ENCODE results near the gene GFER. TPM values are rescaled to one million over a fixed set of nuclear protein-coding genes. Genes with fewer than 3 reads are reported as not detected.

Gene GFER
- polyA plus RNA-seq, 4 donors: 17.3 to 29.2 (median 23.9) TPM

DNA sequence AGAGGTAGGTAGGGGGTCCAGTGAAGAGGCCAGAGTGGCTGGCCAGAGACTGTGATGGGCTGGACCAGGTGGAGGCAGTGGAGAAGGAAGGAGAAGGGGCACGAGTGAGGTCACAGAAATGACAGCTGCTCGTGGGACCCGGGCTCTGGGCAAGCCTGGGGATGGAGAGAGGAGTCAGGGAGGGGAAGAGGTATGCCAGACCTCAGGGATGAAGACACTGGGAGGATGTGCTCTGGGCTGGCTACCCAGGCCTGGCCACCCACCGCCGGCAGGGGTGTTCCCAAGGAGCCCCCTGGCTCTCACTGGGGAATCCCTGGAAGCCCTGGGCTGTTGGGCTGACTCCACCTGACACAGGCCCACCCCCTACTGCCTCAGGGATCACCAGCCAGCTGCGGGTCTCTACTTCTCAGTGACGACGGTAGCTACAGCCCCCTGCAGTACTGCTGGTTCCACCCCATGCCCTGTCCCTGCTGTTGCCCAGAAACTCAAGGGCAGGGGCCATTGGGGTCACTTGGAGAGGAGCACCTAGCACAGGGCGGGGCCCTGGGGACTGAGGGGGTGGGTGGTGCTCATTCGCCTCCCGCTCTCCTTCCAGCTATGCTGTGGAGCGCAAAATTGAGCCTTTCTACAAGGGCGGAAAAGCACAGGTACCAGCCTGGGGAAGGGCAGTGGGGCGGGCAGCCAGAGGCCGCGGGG, 10.4 kb upstream of the GFER start:
- DNase-seq (ENCODE audit: low read depth in 4 of 4, low spot score in 3 of 4): no peak

DNA sequence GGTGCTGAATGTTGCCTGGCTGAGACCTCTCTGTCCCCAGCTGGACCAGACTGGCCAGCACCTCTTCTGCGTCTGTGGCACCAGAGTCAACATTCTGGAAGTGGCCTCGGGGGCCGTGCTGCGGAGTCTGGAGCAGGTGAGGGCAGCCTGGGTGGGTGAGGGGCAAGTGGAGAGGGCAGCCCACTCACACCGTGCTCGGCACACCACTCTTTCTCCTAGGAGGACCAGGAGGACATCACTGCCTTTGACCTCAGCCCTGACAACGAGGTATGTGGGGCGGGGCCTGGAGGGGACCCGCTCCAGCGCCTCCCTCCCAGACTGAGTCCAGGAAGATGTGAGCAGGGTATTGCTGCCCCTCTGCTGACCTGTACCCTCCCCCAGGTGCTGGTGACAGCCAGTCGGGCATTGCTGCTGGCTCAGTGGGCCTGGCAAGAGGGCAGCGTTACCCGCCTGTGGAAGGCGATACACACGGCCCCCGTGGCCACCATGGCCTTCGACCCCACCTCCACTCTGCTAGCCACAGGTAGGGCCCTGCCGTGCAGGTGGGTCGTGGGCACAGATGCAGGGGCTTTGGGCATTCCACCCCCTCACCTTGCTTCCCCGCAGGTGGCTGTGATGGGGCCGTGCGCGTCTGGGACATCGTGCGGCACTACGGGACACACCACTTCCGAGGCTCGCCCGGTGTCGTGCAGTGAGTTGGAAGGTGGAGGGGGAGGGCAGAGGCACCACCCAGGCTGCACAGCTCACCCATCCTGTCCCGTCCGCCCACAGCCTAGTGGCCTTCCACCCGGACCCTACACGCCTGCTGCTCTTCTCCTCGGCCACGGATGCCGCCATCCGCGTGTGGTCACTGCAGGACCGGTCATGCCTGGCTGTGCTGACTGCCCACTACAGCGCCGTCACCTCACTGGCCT, 9.6 kb upstream of the GFER start:
- no peak for DNase-seq (ENCODE audit: low read depth in 4 of 4, low spot score in 3 of 4)

DNA sequence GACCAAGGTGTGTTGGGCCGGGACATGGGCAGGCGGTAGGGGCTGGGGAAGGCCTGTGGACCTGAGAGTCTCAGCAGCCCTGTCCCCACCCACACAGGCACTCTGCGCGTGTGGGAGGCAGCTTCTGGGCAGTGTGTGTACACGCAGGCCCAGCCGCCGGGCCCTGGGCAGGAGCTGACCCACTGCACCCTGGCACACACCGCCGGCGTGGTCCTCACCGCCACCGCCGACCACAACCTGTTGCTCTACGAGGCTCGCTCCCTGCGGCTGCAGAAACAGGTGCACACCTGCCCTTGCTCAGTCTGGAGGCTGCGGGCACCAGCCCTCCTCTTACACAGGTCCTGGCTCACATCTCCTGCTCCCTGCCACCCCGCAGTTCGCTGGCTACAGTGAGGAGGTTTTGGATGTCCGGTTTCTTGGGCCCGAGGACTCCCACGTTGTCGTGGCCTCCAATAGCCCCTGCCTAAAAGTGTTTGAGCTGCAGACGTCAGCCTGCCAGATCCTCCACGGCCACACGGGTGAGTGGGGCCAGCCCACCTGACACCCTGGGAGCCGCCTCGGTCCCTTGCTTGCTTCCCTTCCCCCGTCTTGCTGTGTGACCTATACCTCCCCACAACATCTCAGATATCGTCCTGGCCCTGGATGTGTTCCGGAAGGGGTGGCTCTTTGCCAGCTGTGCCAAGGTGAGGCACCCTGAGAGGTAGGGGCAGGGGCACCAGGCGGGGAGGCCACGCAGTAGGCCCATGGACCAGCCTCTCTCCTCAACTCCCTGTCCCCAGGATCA, 8.4 kb upstream of the GFER start:
- no peak for DNase-seq (ENCODE audit: low read depth in 4 of 4, low spot score in 3 of 4)

DNA sequence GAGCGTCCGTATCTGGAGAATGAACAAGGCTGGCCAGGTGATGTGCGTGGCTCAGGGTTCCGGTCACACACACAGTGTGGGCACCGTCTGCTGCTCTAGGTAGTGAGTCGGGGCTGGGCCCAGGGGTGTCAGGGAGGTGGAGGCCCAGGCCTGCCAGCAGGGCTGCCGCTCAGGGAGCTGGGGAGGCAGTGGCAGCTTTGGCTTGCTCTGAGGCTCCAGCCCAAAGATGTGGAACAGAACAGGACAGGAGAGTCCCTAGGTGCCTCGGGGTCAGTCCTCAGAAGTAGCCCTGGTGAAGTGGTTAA, 7.8 kb upstream of the GFER start:
- DNase-seq (ENCODE audit: low read depth in 4 of 4, low spot score in 3 of 4): no peak

DNA sequence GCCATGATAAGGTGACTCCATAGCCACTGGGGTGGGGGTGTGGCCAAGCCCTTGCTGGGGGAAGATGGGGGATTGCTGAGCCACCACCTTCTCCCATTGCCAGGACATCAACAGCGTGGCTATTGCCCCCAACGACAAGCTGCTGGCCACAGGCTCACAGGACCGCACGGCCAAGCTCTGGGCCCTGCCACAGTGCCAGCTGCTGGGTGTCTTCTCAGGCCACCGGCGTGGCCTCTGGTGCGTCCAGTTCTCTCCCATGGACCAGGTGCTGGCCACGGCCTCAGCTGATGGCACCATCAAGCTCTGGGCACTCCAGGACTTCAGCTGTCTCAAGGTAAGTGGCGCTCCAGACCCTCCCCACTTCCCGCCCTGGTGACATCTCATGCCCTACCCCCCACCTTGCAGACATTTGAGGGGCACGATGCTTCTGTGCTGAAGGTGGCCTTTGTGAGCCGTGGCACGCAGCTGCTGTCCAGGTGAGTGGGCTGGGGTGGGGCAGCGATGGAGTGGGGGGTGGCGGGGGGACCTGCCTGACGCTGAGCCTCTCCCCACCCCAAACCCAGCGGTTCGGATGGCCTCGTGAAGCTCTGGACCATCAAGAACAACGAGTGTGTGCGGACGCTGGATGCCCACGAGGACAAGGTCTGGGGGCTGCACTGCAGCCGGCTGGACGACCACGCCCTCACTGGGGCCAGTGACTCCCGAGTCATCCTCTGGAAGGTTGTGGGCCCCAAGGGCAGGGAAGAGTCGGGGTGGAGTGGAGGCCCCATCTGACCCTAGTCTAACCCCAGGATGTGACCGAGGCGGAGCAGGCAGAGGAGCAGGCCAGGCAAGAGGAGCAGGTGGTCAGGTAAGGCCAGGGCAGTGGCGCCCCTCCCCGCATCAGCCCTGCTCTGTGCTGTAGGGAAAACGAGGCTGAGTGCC, 6.8 kb upstream of the GFER start:
- DNase-seq (ENCODE audit: low read depth in 4 of 4, low spot score in 3 of 4): no peak

DNA sequence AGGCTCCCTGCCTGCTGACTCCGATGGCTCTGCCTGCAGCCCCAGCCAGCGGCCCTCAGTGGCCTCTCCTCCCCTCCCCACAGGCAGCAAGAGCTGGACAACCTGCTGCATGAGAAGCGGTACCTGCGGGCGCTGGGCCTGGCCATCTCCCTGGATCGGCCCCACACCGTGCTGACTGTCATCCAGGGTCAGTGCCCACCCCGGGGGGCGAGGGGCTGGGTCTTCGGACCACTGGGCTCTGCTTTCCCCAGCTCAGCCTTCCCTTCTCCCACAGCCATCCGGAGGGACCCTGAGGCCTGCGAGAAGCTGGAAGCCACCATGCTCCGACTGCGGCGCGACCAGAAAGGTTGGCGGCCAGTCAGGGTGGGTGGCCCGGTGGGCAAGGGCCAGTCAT, 6.1 kb upstream of the GFER start:
- DNase-seq (ENCODE audit: low read depth in 4 of 4, low spot score in 3 of 4): no peak

DNA sequence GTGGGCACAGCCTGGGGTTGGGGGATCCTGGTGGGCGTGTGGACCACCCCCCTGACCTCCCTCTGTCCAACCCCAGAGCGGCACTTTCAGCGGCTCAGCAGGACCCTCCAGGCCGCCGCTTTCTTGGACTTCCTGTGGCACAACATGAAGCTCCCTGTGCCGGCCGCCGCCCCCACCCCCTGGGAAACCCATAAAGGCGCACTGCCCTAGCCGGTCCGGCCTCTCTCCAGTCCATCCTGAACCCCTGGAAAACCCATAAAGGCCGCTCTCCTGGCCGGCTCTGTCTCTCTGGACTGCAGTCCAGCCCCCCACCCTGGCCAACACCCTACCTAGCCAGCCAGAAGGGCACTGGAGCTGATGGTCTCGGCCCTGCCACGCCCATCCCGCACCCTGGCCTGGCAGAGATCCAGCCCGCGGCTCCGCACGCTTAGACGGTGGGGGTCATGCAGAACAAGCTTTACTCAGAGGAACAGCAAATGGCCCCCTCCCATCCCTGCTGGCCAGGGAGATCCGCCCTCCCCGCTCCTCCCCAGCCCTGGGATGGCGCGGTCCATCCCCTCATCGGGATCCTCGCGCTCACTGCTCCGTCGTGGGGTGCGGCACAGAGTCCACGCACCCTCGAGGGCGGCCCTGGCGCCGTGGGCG, 5.4 kb upstream of the GFER start:
- no peak for DNase-seq (ENCODE audit: low read depth in 4 of 4, low spot score in 3 of 4)

DNA sequence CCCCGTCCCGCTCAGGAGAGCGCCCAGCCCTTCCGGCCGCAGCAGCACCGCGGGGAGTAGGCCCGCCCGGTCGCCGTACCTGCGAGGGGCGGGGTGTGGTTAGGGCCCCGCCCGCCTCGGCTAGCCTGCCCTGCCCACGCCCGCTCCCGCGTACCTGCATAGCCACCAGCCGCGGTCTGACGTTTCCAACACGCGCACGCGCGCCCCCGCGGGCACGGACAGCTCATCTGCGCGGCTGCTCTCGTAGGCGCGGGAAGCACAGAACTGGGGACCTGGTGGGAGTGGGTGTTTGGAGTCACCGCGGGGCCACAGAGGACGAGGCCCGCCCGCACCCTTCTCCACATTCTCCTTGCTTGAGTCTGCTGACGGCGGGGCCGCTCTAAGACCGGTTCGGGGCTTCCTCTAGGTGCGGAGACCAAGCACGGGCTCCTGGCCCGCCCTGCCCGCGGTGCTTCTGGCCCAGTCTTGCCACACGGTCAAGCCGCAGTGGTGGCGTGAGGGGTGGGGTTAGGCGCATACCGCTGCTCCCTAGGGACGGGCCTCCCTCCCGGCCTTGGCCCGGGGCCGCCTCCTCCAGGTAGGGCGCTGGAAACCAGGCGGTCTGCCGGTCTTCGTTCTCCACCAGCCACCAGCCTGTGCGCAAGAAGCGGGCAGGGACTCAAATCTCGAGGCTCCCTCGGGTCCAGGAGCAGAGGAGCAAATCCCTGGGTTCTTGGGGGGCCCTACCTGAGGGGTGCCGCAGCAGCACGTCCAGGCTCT, 4.5 kb upstream of the GFER start:
- DNase-seq (ENCODE audit: low read depth in 4 of 4, low spot score in 3 of 4): no peak

DNA sequence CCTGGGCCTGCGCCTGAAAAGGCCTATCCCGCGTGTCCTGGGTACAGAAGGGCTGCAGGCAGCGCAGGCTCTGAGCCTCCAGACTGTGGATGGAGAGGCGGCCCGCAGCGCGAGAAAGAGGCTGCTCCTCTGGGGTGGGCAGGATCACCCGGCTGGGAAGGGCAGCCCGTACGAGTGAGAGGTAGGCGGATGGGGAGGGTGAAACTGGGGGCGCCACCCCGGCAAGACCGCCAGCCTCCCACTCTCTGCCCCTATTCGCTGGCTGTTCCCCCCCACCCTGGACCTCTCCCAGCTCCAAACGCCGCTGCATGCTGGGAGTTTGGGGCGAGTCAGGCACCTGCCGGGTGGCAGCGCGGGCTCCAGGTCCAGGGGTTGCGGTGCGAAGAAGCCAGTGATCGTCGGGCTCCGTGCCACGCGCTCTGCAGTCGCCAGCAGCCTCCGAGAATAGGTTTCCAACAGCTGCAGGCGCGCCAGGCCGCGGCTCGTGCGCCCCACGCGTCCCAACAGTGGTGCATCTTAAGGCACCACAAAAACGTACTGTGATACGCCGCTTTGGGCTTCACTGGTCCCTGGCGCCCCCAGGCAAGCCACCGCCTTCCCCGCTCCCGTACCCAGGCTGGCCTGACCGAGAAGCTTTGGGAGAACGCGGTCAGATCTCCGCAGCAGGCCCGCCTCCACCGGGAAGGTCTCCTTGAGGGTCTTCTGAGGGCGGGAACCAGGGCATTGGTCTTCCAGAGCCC, 3.8 kb upstream of the GFER start:
- DNase-seq (ENCODE audit: low read depth in 4 of 4, low spot score in 3 of 4): no peak

DNA sequence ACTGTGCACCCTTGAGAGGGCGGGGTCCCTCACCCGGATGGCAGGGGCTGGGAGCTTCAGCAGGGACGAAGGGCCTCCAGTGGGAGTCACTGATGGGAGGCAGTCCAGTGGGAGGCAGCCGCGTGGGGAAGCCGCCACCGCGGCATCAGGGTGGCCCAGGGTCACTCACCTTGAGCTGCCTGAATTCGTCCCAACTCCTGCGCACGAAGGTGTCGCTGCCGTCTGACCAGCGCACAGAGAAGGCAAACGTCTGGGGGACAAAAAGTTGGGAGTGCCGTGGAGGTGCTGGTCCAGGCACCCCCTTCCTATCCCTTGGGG, 3.3 kb upstream of the GFER start:
- DNase-seq (ENCODE audit: low read depth in 4 of 4, low spot score in 3 of 4): no peak

DNA sequence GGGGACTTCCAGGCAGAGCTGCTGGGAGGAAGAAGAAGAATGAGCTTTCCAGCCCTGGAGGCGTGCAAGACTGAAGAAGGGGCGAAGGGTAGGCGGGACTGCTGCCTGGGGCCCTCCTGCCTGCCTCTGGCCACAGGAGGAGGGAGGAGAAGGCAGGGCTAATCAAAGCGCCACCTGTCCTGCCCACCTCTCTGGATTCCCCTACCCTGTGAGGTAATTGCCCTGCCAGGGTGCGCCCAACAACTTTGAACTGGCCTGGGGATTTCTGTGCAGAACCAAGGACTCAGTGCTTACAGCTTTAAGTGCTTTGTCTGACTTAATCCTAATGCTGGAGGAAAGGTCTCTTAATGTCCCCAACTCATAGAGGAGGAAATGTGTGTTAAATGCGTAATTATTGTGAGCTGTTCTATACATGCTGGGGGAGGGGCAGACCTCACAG, 2.6 kb upstream of the GFER start, which contains the start of gene NOXO1:
Gene NOXO1 (minus strand): TSS at position 72 of the 439 bp plus-strand sequence. CDS start 290 bp downstream, outside the sequence.
- no peak for DNase-seq (ENCODE audit: low read depth in 4 of 4, low spot score in 3 of 4)

DNA sequence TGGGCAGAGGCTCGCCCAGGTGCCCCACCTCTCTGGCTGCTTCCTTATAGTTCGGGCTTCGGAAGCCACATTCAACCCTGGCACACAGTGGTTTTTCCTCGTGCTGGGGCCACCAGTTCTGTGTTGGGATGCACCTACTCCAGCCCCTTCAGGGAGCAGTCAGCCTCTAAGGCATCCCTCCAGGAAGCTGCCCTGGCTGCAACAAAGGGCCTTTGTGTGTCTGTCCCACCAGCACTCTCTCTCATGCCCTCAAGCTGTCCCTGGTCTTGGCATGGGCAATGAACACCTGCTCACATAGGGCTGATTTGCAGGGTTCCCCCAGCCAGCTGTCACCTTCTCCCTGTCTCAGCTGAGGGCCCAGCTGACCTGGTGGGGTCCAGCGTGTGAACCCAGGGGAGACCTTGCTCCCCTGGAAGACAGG, 2.0 kb upstream of the GFER start:
- DNase-seq (ENCODE audit: low read depth in 4 of 4, low spot score in 3 of 4): no peak

DNA sequence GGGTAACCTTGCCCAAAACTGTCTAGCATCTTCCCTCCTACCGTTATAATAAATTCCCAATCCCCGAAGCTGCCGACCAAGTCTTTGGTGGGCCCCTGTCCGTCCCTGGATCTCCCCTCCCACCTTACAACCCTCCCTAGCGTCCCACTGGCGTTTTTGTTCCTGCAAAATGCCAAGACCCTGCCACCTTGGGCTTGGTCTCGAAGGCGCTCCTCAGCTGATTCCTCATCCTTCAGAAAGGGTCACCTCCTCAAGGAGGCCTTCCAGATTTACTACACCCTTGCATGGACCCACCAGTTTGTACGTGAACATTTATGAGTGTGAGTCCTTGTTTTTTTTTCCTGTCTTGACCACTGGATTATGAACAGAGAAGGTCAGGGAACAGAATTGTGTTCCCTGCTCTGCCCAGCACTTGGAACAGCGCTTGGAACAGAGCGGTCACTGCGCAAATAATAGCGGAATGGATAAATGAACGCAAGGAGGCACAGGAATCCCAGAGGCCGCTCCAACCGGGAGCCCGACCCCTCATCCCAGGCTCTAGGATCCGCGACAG, 926 bp upstream of the GFER start:
- DNase-seq (ENCODE audit: low read depth in 4 of 4, low spot score in 3 of 4): no peak

DNA sequence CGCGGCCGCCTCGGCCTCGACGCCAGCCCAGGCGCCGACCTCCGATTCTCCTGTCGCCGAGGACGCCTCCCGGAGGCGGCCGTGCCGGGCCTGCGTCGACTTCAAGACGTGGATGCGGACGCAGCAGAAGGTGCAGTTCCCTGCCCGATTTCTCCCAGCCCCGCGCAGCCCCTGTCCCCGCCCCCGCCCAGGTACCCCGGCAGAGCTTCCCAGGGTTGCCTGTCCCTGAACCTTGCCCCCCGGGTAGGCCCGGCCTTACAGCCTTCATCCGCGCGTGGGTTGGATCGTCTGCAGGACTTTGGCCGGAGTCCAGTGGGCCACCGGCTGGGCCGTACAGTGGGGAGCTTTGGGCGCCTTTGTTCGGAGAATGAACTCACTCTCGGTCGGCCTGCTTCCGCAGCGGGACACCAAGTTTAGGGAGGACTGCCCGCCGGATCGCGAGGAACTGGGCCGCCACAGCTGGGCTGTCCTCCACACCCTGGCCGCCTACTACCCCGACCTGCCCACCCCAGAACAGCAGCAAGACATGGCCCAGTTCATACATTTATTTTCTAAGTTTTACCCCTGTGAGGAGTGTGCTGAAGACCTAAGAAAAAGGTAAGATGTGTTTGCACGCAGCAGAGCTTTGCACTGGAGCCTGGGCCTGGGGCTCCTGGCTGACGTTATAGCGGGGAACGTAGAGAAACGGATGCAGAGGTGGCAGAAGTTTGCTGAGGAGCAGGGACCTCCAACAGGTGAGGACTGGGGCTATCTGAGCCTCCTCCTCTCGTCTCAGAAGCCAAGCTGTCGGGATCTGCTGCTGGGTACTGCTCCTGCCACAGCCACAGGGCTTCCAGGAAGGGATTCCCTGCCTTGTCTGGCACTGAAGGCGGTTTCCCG, 593 bp downstream of the GFER start:
- DNase-seq (ENCODE audit: low read depth in 4 of 4, low spot score in 3 of 4): no peak

DNA sequence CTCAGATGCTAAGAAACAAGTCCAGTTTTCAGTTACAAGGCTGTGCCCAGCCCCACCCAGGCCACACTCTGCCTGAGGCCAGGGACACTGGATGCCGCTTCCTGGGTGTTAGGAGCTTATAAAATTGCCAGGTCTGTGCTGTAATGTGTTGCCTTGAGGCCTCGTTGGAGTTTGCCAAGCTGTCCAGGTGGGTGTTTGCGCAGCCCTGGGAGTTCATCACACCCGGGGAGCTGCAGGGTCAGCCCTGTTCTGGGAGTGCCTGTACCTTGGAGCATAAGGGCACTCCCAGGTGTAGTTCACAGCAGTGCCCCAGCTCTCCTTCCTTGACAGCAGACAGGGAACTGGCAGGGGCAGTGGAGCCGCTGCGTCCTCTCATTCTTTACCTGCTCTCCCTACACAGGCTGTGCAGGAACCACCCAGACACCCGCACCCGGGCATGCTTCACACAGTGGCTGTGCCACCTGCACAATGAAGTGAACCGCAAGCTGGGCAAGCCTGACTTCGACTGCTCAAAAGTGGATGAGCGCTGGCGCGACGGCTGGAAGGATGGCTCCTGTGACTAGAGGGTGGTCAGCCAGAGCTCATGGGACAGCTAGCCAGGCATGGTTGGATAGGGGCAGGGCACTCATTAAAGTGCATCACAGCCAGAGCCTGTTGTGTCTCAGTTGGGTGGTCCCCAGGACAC, 1.6 kb downstream of the GFER start:
- DNase-seq (ENCODE audit: low read depth in 4 of 4, low spot score in 3 of 4): no peak

DNA sequence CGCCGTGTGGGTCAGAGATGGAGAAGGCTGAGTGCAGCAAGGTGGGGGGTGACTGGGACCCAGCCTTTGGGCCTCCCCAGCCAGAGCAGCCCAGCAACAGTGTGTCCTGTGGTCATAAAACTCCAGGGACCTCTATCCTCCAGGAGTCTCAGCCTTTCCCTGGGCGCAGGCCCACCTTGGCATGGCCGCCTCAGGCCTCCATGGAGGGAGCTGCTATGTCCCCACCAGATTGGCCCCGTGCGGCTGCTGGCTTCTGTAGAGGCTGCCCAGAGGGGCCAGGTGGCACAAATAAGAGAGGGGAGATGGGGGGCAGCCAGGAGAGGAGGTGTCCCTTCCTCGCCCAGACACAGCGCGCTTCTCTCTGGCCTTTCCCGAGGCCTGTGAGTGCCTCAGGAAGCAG, 3.2 kb downstream of the GFER start:
- DNase-seq (ENCODE audit: low read depth in 4 of 4, low spot score in 3 of 4): no peak

Measured in left renal pelvis (tissue), 4 donors.